Measurements from ENCODE around the gene GTF3C5.
"Not testable (repeated sequence)": the region's sequence is repeated elsewhere in the genome, so short reads cannot be mapped to it uniquely, and the experiment has no call there.

The GTF3C5 gene, protein sequence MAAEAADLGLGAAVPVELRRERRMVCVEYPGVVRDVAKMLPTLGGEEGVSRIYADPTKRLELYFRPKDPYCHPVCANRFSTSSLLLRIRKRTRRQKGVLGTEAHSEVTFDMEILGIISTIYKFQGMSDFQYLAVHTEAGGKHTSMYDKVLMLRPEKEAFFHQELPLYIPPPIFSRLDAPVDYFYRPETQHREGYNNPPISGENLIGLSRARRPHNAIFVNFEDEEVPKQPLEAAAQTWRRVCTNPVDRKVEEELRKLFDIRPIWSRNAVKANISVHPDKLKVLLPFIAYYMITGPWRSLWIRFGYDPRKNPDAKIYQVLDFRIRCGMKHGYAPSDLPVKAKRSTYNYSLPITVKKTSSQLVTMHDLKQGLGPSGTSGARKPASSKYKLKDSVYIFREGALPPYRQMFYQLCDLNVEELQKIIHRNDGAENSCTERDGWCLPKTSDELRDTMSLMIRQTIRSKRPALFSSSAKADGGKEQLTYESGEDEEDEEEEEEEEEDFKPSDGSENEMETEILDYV

GRCh38 chr9:133030317-133031129, at the start of gene GTF3C5:
TSS of gene GTF3C5 (plus strand) at chr9:133030997. CDS start at chr9:133031012, 15 bp downstream.
- peak; percentile 98 for DNase-seq

DNA sequence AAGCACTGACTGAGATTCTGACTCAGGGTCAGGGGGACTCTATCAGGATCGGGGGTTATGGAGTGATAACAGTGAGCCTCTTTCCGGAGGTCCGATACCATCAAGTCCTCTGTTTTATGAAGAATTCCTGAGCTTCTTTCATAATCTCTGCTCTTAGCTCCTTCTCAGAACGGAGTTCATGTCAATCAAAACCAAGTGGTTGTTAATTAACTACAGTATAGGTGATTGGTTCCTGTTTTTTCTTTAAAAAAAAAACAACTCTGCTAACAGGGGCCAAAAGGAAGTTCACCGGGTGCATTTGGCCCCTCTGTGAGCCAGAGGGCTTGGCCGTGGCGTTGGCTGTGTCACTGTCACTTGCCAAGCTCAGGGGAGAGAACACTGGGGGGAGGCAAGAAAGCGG, 48.3 kb upstream of the GTF3C5 start:
- no peak for DNase-seq

DNA sequence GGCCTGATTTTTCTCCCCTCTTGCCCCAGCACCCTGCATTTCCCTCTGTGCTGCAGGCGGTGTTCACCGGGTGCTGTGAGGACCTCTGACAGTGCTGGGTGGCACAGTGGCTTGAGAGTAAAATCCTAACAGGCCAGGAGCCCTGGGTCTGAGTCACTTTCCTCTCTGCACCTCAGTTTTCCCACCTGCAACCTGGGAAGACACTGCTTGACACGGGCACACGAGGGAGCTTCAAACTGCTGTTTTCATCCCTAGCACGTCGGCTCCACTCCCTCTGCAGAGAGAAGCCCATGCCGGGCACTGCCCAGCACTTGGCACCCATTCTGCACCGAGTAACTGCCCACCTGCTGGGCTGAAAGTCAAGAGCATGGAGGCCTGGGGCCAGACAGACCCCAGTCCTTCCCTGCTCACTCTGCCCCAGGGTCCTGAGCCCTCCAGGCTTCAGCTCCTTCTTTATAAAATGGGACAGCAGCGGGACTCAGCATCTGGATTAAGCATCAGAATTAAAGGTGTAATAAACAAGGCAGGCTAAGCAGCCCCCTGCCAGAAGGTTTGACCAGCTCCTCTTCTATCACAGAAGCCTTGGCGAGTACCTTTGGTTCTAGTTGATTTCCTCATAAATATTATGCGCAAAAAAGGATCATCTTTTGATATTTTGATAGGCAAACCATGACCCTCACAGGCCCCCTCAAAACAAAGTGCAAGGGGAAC, 47.2 kb upstream of the GTF3C5 start:
- no peak for DNase-seq

GRCh38 chr9:132984202-132985070, 46.4 kb upstream of the GTF3C5 start:
- DNase-seq, result no peak

- no peak for DNase-seq
These were observed 45.8 kb upstream of the GTF3C5 start for GRCh38 chr9:132985071-132985350.

GRCh38 chr9:132985489-132985888, 45.3 kb upstream of the GTF3C5 start:
- no peak for DNase-seq

GRCh38 chr9:132986114-132986513, 44.7 kb upstream of the GTF3C5 start:
- DNase-seq, result no peak

DNA sequence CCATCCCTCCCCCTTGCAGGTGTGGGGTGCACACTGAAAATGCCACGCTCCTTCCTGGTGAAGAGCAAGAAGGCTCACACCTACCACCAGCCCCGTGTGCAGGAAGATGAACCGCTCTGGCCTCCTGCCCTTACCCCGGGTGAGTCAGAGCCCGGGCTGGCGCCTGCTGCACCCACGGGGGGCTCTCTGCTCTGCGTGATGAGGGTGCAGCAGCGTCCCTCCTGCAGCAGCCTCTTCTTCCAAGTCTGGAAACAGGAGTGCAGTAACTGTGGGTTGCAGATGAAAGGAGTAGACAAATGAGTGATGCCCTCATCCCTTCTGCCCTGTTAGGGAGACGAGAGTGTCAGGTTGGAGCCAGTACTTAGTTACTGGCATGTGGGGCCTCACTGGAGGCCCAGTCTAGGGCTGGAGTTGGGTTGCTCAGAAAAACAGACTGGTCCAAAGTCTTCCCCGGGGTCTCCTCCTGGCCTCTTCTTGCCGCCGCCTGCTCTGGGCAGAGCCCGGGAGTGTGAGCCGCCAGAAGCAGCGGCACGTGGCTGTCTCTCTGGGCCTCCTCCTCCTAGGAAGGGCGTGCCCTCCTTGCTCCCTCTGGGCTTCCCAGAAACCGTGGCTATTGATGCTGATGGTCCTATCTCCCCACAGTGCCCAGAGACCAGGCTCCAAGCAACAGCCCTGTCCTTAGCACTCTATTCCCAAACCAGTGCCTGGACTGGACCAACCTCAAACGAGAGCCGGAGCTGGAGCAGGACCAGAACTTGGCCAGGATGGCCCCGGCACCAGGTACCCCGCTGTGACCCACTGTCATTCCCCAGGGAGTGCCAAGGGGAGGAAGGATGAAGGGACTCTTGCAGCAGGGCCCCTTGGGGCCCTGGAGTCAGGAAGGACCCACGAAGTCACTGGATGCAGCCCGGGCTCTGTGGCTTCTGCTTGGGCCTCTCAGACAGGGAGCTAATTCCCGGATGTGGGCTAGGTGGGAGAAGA, 43.9 kb upstream of the GTF3C5 start:
- DNase-seq, result no peak

DNA sequence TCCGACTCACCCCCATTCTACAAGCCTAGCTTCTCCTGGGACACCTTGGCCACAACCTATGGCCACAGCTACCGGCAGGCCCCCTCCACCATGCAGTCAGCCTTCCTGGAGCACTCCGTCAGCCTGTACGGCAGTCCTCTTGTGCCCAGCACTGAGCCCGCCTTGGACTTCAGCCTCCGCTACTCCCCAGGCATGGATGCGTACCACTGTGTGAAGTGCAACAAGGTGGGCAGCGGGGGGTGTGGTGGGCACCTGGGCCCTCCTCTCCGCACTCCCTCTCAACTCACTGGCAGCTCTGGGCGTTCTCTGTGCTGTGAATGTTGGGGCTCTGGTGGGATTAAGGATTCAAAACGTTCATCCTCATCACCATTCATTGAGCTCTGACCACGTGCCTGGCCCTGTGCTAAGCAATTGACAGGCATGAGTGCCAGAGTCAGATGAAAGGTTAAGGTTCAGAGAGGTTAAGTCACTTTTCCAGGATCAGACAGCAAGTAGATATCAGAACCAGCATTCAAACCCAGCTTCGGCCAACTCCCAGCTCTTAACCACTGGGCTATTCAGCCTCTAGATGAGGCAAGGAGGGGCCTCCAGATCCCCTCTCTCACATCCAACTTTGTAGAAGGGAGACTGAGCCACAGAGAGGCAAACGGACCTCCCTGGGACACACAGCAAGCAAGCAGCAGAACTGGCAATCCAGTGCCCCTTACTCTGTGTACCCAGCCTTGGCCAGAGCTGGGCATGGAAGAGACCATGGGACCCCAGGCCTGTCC, 42.4 kb upstream of the GTF3C5 start:
- DNase-seq, result no peak

DNA sequence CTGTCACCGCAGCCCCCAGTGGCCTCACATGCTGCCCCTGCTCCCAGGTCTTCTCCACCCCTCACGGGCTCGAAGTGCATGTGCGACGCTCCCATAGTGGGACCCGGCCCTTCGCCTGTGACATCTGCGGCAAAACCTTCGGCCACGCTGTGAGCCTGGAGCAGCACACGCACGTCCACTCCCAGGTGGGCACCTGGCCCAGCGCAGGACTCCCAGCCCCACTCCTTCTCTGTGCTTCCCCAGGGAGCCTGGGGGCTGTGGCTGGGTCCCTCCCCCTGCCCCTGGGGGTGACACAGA, 41.8 kb upstream of the GTF3C5 start:
- no peak for DNase-seq

DNA sequence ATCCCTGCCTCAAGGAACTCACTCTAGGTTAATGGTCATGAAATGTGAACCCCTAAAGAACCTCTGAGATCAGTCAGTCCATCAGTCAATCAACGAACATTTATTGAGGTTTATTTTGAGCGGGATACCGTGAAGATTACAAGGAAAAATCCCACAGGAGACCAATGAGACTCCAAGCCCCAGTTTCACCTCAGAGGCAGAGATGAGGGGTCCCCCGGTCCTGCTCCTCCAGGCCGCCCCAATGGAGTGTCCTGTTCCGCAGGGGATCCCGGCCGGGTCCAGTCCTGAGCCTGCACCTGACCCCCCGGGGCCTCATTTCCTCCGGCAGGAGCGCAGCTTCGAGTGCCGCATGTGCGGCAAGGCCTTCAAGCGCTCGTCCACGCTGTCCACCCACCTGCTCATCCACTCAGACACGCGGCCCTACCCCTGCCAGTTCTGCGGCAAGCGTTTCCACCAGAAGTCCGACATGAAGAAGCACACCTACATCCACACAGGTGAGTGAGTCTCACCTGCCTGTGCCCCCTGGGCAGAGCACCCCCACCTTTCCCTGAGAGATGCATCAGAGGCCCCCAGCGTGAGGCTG, 41.3 kb upstream of the GTF3C5 start:
- no peak for DNase-seq

- not testable (repeated sequence) for DNase-seq
These were observed 40.7 kb upstream of the GTF3C5 start for GRCh38 chr9:132989998-132990557.

DNA sequence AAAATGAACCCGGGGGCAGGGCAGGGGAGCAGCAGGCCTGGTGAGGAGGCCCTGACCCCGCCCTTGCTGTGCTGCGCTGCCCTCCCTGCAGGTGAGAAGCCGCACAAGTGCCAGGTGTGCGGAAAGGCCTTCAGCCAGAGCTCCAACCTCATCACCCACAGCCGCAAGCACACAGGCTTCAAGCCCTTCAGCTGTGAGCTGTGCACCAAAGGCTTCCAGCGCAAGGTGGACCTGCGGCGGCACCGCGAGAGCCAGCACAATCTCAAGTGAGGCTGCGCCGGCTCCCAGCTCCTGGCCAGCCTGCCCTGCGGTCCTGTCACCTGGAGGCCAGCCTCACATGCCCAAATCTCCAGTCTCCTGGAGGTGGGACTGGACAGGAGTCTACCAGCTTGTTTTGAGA, 40.0 kb upstream of the GTF3C5 start:
- no peak for DNase-seq

DNA sequence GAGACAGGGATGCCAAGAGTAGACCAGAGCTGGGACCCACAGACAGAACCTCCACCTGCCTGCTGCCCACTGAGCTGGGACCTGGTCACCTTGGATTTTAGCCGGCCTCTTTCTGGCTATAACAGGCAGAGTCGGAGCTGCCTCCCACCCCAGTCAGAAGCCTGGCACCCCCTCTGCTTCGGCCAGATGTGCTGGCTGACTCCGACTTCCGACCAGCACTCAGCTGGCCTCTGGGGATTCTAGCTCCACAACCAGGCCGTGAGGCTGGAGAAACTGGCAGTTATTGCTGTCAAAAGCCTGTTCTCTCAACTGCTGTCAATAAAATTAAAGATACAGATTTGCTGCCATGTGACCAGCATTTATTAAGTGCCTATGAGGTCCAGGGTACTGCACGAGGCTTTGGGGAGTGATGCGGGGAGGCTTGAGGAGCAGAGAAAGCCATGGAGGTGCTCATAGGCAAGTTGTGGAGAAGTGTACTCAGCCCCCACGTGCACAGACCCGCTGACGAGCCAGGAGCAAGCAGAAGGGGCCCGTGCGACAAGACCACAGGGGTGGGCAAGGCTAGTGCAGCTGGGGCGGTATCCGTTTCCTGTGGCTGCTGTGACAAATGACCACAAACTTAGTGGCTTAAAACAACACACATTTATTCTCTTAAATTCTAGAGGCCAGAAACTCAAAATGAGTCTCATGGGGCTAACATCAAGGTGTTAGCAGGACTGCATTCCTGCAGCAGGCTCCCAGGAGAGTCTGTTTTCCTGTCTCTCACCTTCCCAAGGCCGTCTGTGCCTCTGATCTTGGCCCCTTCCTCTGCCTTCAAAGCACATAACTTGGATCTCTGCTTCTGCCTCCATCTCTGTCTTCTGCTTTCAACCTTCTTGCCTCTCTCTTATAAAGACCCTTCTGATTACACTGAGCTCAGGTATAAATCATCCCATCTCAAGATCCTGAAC, 39.2 kb upstream of the GTF3C5 start:
- no peak for DNase-seq

DNA sequence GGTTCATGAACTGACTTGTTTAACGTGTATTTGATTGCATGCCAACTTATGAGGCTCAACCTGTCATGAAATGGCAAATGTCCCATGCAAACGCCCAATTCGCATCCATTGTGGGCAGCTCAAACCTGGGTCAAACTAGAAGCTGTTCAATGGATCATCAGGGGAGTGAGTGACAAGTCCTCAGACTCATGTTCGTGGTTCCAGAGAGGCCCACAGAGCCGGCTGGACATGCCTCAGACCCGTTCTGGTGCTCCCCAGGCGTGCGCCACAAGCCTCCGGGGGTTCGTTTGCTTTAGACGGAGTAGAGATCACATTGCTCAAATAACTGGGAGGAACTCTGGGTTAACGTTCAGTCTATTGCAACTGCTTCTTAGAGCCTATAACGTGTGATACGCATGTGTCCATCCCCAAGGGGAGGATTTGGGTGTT, 37.3 kb upstream of the GTF3C5 start:
- no peak for DNase-seq

- DNase-seq, result no peak
These were observed 36.2 kb upstream of the GTF3C5 start for GRCh38 chr9:132994410-132995120.

DNA sequence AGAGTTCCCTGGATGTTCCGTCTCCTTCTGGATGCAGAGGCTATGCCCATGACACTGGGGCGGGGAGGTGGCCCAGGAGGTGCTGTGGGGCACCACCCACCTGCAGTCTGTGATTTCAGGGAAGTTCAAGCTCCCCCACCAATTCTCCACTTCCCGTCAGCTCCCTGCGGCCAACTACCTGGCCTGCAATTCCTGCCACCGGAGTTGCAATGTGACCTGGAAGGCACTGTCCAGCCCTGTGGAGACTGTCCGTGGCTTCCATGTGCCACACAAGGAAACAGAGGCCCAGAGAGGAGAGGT, 35.7 kb upstream of the GTF3C5 start:
- no peak for DNase-seq

DNA sequence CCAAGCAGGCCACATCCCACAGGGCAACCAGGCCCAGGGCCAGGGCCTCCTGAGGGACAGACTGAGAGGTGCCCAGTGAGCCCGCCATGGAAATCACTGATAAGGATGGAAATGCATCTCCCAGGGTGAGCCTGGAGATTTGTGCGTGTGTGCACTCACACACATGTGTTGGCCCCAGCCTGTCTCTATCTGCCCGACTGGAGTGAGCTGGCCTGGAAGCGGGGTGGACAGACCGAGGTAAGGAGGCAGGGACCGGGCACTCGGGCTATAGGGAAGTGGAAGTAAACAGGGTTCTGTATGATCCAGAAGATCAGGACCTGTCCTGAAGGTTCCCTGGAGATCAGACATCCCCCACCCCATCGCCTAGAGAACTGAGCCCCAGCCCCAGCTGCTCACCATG, 34.9 kb upstream of the GTF3C5 start:
- no peak for DNase-seq

Data from DMS 273 treated with DMSO at 0.1 percent for 48 hours (cell line).